ENCODE results near the gene DCLK2.
A peak's percentile ranks its signal among the peaks of the same experiment; 100 is the strongest.

The DCLK2 gene

DNA sequence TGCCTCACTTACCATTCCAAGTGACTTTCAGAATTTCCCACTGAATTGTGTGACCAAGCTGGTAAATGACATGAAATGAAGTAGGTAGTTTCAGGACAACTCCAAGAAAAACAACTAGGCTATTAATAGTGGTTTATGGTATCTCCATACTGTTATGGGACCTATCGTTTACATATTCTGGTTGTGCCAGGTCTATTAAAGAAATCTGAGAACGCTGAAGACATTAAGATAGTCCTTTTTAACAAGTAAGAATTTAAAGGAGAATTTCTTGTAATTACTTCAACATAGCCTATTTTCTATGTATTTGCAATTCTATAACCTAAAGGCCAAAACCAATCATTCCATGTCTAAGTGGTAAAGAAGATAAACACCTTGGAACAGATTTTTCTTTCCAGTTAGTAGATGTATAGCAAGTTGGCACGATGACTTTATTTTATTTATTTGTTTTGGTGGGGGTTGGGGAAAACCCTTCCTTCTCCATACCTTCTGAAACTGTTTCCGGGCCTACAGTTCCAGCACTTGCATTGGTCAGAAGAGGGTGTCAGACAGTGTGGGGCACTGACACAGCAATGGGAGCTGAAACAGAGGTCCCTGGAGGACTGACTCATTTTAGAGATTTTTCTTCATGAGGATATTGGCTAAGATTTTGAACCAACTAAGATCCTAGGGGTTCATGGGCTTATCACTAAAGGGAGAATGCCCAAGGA lies 7.6 kb upstream of the DCLK2 start:
- FAIRE-seq: no peak

DNA sequence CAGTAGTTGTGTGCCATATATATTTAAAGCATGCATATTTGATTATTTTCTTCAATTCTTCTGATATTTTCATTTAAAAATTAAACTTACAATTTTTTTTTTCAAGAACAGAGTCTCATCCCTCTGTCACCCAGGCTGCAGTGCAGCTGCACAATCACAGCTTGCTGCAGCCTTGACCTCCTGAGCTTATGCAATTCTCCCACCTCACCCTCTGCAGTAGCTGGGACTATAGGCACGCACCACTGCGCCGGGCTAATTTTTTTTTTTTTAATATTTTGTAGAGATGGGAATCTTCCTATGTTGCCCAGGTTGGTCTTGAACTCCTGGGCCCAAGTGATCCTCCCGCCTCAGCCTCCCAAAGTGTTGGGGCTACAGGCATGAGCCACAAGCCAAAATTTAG lies 5.8 kb upstream of the DCLK2 start:
- FAIRE-seq: no peak

DNA sequence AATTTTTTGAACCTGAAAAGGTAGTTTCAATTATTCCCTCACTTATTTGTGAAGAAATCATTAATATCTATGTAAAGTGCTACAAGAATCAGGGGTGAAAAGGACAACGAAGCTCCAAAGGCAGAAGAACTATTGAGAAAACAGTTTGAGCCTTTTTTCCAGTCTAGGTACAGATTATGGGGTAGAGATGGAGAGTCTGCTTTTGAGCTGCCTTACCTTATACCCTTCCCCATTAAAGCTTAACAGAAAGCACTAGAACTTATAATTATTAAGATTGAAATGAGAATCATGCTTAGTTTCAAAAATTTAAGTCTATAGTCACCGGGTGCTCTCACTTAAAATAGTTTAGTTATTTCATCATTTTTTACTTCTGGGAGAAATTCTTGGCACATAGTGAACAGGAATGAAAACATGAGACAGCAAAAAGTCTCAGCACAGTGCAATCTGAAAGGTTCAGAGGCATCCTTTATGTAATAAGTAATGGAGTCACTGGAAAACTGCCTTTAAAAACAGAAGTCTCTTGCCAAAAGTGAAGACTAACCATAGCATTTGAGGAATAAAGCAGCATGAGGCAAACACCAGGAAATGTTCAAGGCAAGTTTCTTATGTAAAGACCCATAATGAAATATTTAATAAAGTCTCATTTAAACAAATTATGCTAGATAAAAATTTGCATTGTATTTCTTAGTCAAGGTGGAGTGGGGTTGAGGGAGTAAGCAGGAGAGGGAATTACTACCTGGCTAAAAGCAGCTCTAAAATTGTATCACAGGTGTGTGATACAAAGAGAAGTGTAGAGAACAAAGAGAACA lies 5.1 kb upstream of the DCLK2 start:
- peak; percentile 37 for FAIRE-seq

DNA sequence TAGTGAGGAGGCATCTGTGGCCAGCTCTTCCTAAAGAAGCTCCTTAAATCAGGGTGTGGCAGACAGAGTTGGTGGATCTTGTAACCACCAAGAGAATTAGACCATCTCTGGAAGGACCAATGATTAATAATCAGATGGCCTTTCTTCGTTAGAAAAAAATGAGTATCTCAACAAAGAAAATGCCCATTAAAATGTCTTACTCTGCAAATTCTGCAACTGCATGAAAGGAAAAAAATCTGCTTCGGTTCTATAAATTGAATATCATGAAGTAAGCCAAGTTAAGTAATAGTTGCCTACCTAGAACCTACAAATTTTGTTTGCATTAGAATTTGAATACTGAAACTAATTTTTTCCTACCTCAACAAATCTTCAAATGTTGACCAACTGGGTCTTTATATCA lies 4.2 kb upstream of the DCLK2 start:
- FAIRE-seq: no peak

DNA sequence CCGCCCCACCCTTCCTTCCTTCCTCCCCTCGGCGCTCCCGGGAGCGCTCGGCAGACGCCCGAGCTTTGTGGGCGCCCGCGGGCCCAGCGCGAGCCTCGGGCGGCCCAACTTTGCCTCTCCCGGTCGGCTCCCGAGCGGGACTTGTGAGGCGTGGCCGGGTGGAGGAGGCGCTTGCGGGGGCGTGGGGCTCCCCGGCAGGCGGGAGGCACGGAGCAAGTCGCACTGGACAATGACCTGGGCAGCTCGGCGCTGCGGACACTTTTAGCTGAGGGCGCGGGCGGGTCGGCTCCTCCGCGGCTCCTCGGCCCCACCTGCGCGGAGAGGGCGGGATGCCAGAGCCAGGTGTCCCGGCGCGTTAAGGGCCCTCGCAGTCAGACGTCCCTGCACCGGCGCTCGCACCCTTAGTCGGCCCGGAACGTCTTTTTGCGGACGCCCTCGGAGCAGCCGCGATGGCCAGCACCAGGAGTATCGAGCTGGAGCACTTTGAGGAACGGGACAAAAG lies 385 bp downstream of the DCLK2 start:
- no peak for FAIRE-seq

DNA sequence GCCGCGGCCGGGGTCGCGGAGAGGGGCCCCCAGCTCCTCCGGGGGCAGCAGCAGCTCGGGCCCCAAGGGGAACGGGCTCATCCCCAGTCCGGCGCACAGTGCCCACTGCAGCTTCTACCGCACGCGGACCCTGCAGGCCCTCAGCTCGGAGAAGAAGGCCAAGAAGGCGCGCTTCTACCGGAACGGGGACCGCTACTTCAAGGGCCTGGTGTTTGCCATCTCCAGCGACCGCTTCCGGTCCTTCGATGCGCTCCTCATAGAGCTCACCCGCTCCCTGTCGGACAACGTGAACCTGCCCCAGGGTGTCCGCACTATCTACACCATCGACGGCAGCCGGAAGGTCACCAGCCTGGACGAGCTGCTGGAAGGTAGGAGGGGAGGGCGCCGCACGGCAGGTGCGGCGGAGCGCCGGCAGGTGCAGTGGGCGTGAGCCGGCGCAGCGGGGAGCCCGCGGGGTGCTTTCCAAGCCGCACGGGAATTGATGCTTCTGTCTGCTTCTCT lies 886 bp downstream of the DCLK2 start:
- no peak for FAIRE-seq

DNA sequence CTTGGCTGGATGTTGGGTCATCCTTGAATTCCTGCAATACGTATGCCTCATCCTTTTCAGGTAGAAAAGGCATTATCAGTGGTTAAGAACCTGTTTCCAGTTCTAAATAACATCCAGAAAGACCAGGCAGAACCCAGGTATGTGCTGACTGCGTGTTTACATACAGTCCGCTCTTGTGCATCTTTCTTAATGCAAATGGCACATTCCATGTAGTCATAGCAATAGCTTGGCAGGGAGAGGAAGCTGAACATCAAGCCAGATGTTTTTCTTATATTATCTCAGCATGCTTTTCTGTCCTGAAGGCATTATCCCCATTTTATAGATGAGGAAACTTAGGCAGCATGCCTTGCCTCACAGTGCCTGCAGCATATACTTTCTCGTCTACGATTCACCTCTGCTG lies 2.1 kb downstream of the DCLK2 start:
- no peak for FAIRE-seq

DNA sequence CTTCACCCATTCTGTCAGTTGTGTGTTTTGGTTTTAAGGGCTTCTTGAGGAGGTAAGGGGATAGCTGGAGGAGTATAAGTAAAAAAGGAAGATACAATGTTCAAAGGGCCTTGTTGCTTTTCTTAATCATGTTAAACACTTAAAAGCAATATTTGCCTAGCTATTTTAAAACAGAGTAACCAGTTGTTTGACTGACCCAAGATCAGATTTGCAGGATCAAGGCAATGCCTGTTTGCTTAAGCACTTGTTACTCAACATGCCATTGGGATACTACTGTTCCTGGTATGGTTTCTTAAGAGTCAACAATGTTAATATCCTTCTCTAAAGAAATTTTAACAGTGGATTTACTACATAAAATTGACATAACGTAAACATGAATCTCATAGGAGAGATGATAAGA lies 2.6 kb downstream of the DCLK2 start:
- FAIRE-seq: no peak

DNA sequence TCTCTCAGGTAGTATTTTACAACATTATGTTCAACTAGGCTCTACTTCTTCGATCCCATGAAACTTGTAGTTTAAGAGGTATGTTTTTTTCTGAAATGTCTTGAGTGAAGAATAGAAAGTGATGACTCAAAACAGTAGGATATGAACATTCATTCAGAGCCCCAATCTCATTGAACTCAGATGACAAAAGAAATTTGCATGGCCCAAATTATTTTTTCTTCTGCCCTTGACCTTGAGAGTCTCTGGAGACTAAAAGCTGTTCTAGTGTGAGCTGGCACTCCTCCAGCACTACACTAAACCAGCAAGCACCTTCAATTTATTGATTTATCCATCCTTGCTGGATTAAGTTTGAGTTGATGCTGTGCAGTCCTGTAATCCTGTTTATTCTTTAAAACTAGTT lies 4.0 kb downstream of the DCLK2 start:
- no peak for FAIRE-seq

DNA sequence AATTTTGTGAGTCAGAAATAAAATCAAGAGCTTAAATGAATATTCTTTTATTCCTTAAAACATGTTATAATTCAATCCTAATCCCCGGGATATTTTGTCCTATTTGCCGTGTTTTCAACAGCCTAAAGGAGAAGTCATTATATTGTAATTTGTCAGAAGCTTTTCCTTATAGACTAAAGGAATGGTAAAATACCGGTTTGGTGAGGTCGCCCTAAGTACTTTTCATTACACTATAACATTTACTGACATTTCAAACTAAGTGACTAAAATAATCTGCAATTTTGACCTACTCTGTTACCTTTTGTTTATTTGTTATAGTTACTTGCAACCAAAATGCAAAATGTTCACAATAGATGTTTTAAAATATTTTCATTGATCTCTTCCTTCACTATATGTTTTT lies 8.8 kb downstream of the DCLK2 start:
- no peak for FAIRE-seq

DNA sequence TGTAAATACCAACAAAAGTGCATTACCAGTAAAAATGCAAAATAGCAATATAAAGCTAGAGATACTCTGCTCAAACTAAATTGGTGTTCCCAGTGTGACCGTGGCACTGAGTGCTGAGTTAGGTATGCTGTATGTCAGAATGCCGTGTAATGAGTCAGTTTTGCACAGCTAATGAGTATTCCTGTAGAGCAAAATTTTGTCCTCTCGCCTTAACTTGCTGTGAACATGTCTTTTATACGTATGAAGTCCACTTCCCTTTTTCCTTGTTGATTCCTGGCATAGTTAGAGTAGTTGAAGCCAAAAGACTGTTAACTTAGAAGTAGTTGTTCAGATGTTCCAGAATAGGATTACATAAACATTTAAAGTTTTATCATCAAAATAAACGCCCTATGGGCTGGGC lies 11.5 kb downstream of the DCLK2 start:
- no peak for FAIRE-seq

DNA sequence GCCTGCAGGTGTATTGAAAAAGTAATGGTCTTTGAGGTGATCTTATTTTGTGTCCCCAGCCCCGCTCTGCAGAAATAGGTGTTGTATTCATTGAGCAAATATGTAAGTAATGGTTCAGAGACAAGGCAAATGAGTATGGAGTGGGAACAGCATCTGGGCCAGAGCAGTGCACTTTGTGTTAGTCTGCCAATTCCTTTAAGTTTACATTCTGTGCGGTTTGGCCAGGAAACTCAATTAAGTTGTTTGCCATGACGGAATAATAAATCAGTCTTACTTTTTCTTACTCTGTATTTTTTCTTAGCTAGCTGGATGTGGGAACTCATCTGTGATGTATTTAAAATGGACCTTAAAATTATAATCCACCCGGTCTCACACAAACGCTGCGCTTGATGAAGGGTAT lies 12.6 kb downstream of the DCLK2 start:
- FAIRE-seq: no peak

DNA sequence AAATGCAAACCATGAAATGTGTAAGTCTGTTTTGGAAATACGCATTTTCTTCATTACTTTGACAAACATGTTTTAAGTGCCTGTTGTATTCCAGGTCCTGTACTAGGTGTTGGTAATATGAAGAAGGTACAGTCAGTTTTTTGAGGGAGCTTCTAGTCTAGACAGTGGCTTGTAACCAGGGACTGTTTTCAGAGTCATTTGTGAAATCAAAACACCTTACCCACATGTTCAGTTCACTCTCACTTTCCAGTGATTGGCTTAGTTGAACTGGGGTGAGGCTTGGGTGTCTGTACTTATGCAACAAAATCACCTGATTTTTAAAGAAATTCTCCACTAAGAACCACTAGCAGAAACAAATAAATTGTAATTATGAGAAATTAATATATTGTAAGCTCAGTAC lies 16.4 kb downstream of the DCLK2 start:
- FAIRE-seq: no peak

DNA sequence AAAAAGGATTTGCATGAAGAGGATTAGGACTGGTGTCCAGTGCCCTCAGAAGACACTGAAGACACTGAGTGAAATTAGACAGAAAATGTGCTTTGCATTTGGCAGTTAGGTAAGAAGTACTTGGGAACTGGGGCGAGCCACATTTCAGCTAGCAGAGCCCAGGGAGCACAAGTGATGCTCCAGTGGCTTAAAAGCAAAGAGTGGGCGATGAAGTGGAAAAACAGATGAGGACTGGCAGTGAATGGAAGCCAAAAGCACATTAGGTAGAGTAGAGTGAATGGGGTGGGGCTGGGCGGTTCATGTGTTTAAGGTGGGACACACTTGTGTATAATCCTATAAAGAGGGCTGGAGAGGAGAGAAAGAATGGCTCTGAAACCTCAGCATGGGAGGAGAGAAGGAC lies 18.4 kb downstream of the DCLK2 start:
- FAIRE-seq: no peak

DNA sequence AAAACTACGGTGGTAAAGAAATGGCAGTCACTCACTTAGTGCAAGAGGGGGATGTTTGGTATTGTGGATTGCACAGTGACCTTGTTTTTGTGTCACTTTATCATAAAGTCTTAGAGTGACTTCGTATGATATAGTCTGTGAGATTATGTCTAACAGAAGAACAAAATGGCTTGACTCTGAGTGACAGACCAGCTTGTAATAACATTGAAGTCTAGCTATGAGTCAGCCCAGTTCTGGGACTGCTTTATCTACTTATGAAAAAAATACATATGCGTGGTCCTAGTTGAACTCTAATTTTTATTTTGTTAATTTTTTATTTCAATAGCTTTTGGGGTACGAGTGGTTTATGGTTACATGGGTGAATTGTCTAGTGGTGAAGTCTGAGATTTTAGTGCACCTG lies 20.0 kb downstream of the DCLK2 start:
- FAIRE-seq: no peak

DNA sequence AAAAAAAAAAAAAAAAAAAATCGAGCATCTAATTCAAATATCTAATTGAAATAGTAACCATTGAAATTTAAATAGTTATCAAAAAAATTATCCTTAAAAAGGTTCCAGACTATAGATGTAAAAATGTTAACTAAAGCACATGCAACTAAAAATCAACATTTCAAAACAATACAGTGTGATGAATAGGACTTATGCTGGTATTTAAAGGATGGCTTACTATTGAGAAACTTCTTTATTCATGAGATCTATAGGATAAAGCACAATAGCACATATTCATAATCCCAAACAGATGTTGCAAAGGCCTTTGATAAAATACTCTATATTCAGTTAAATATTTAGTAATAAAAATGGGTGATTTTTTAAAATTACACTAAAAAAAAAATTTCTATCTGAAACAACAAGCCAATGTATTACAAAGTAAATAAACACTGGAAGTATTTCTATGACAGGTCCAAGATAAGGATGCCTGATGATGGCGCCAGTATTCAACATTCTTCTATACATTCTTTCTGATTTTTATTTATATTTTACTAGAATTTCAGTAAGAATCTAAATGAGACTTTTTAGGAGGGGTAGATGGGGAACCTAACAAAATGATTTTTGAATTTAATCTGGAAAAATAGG lies 26.3 kb downstream of the DCLK2 start:
- peak; percentile 8 for FAIRE-seq

DNA sequence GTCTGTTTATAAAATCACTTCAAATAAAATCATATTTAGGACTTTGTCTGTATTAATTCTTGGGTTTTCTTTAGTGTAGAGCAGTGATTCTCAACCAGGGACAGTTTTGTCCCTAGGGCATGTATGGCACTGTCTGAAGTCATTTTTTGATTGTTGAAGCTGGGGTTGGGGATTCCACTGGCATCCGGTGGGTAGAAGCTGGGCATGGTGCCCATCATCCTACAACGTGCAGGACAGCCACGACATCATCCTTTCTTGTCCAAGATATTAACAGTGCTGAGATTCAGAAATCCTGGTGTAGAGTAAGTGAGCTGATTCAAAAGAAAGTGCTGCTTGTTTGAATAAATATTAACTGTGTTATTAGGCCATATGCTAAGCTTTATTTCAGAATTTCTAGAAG lies 28.6 kb downstream of the DCLK2 start:
- no peak for FAIRE-seq

DNA sequence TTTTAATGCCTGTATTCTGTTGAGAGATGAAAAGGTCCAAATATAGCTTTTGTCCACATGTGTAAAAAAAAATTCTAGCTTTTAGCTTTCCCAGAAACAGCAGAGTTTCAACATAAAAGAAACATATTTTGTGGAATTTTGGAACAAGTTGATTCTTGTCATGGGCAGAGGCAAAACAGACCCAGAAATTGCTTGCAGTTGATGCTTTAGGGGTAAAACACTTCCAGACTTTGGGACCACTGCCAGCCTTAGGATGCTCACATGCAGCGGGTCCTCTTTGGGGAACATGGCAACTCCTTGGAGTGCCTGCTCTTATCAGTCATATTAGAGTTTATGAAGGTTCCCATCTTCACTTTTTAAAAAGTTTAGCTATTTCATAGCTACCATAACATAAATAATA lies 30.4 kb downstream of the DCLK2 start:
- peak; percentile 33 for FAIRE-seq

DNA sequence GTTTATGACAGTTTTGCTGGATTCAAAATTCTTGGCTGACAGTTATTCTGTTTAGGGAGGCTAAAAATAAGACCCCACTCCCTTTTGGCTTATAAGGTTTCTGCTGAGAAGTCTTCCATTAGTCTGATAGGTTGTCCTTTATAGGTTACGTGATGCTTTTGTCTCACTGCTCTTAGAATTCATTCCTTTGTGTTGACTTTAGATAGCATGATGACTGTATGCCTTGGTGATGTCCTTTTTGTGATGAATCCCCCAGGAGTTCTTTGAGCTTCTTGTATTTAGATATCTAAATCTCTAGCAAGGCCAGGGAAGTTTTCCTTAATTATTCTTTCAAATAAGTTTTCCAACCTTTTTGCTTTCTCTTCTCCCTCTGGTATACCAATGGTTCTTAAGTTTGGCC lies 36.4 kb downstream of the DCLK2 start:
- no peak for FAIRE-seq

DNA sequence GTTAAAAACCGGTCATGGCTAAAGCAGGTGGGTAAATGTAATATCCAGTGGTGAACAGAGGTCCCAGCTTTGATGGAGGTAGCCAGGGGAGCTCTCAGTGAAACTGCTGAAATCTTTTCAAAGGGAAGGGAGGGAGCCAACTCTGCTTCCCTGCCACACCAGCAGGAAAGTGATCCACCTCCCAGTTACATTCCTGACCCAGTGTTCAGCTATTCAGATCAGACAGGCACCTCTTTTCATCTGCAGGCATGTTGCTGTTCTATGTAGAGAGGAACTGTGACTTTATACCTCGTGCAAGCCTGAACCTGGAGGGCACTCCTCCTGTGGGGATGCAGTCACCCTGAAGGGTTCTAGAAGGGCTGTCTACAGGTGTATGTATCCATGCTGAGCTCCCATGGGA lies 37.6 kb downstream of the DCLK2 start:
- no peak for FAIRE-seq

DNA sequence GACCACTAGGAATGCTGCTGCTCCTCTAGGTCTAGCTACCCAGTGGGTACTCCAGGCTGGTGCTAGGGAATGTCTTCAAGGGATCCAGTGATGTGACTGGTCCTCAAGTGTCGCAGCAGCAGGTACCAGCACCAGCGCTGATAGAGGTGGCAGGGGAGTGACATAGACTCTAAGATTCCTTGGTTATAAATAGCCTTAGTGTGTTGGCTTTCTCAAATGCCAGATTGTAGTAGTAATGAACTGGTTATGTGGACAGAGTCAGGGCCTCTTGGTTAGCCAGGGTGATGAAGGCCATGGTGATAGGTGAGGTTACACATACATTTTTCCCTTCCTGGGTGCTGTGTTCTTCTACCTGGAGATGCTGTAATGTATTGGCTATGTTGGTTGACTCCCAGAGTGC lies 38.3 kb downstream of the DCLK2 start:
- FAIRE-seq: no peak

DNA sequence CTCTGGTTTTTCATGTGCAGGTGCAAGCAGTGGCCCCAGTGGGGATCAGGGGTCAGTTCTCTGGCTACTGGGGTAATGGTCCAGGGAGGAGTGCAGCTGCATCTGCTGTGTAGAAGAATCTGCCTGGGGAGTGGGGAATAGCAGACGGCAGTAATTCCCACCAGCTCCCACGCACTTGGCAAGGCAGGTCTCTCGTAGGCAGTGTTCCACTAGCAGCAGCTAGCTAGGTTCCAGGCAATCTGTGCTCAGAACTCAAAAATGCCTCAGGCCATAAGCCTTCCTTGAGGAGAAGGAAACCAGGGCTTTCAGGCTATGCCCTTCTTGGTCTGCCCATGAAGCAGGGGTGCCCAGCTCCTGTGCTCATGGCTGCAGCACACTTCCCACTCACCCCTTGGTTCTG lies 38.8 kb downstream of the DCLK2 start:
- no peak for FAIRE-seq

DNA sequence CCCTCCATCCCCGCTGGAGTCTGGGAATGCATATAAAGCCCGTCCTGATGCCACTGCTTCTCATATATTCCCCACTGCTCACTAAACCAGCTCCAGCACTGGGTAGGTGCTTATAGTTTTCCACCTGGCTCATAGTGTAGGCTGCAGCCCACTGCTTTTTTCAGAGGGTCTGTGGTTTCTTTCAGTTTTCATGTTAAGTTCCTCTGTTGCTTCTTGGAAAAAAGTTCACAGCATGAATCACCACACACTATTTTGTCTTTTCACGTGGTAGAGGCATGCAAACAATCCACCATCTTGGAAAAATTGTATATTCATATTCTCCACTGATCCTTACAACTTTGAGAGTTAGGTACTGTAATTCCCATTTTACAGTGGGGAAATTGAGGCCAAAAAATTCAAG lies 39.4 kb downstream of the DCLK2 start:
- no peak for FAIRE-seq

DNA sequence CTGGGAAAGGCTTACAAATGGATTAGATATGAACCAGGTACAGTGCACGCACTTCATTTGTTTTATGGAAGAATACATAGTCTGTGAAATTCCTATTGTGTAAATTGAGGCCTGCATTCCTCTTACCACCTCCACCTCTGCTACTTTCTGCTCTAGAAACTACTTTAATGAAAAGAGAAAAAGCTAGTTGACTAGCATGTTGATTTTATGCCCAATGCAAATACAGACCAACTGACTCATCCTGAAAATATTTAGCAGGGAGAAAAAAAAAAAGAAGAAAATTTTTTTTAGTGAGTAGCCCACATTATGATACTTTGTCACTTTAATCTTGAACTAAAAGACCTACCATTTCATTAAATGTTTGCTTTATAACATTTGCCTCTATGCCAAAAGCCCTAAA lies 41.2 kb downstream of the DCLK2 start:
- peak; percentile 50 for FAIRE-seq
